Mesendoderm (in vitro differentiated cells): Measurements from ENCODE around the gene DISC1.

ENCODE experiments used
- DNase-seq: peaks from one replicate; pipeline ENCODE4 v3.0.0; 2013
- H2AK5ac ChIP-seq: 2 replicates; pipeline ENCODE4 v1.6.1; 2013; ENCODE audit warnings: low read length, inconsistent platforms
- H2BK120ac ChIP-seq: 2 replicates; pipeline ENCODE4 v1.6.1; 2013; ENCODE audit warnings: low read depth, mild to moderate bottlenecking, low read length, moderate library complexity, mixed read lengths
- H2BK15ac ChIP-seq: replicated peaks from 2 replicates; pipeline ENCODE4 v1.6.1; 2013; ENCODE audit warnings: low read depth, mild to moderate bottlenecking, moderate library complexity
- H2BK5ac ChIP-seq: 2 replicates; pipeline ENCODE4 v1.6.1; 2013; ENCODE audit warnings: low read length, inconsistent platforms
- H3K18ac ChIP-seq: 2 replicates; pipeline ENCODE4 v1.6.1; 2013; ENCODE audit warnings: mild to moderate bottlenecking, low read length, mixed read lengths
- H3K23ac ChIP-seq: one replicate; pipeline ENCODE4 v1.6.1; 2013; ENCODE audit warnings: low read length
- H3K27ac ChIP-seq: 2 replicates; pipeline ENCODE4 v1.5.1; 2013; ENCODE audit warnings: low read depth, mild to moderate bottlenecking, inconsistent platforms, low read length, moderate library complexity
- H3K27me3 ChIP-seq: 2 replicates; pipeline ENCODE4 v1.6.1; 2013; ENCODE audit warnings: low read length, control low read depth, mild to moderate bottlenecking, inconsistent platforms; ENCODE audit not compliant: insufficient read depth, poor library complexity
- H3K36me3 ChIP-seq: 2 replicates; pipeline ENCODE4 v1.6.1; 2013; ENCODE audit warnings: low read length, inconsistent platforms; ENCODE audit not compliant: control insufficient read depth, insufficient read depth
- H3K4ac ChIP-seq: one replicate; pipeline ENCODE4 v1.6.1; 2013; ENCODE audit warnings: low read depth, mild to moderate bottlenecking, low read length, moderate library complexity
- H3K4me1 ChIP-seq: 2 replicates; pipeline ENCODE4 v1.6.1; 2013; ENCODE audit warnings: low read depth, low read length, inconsistent platforms; ENCODE audit not compliant: control insufficient read depth
- H3K4me2 ChIP-seq: 2 replicates; pipeline ENCODE4 v1.6.1; 2013; ENCODE audit warnings: low read length
- H3K4me3 ChIP-seq: 2 replicates; pipeline ENCODE4 v1.5.1; 2013; ENCODE audit warnings: mild to moderate bottlenecking, low read length
- H3K56ac ChIP-seq: one replicate; pipeline ENCODE4 v1.6.1; 2013; ENCODE audit warnings: low read length
- H3K79me1 ChIP-seq: 2 replicates; pipeline ENCODE4 v1.6.1; 2013; ENCODE audit warnings: low read length, inconsistent platforms
- H3K79me2 ChIP-seq: 2 replicates; pipeline ENCODE4 v1.6.1; 2013; ENCODE audit warnings: mild to moderate bottlenecking, low read length; ENCODE audit not compliant: control insufficient read depth, insufficient read depth
- H3K9ac ChIP-seq: 2 replicates; pipeline ENCODE4 v1.6.1; 2013; ENCODE audit warnings: low read length, inconsistent platforms
- H4K5ac ChIP-seq: one replicate; pipeline ENCODE4 v1.6.1; 2013; ENCODE audit warnings: low read length
- H4K8ac ChIP-seq: one replicate; pipeline ENCODE4 v1.6.1; 2013; ENCODE audit warnings: low read depth, mild to moderate bottlenecking, control low read depth, low read length, moderate library complexity
- WGBS: extraction: QIAGEN DNeasy Blood & Tissue Kit; methylation state at CpG from one replicate; pipeline ENCODE4 v1.1.7; 2013; ENCODE audit warnings: low lambda C conversion rate, missing lambda C conversion rate; ENCODE audit not compliant: insufficient coverage; ENCODE audit errors: extremely low coverage; 5-methylcytosine and 5-hydroxymethylcytosine counted together

The DISC1 gene

DNA sequence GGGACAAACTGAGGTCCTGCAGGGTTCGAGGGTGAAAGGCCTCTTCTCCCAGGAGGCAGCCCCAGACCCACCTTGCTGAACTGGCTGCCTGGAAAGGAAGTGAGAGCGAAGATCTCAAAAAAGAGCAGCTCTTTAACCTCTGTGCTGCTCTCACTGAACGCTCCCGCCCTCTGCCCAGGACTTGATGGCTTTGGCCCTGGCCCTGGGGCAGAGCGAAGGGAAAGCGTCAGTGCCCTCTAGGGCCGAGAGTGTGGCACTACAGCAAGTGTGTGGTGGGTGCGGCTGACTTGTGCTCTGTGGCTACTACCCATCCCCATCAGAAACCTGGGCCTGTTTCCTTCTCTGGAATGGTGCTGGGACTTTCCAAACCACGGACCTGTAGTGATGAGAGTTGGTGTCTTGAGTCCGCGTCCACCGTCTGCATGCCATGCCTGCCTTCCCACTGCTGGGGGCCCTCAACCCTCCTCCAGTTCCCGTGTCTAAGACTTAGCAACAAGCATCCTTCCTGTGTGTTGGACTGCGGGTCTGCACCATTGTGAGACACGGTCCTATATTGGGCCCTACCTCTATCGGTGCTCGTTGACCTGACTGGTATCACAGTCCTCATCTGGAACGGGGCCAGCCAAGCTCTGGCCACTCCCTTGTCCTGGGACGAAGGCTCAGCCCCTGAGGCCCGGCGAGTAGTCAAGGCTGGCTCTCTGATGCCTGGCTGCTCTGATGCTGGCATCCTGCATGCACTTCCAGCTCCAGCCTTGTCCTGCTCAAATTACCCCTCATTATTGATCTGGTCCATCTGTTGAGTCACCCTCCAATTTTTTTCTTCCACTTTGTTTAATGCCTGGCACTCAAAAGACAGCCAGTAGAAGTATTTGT, 180.3 kb downstream of the DISC1 start:
- no peak overlapping the region for H4K5ac ChIP-seq
- no peak overlapping the region for H2AK5ac ChIP-seq
- H2BK5ac ChIP-seq, result no peak overlapping the region
- no CpG with 5 or more reads among the region's 21 CpGs for WGBS
- no peak overlapping the region for H3K18ac ChIP-seq
- H3K4me1 ChIP-seq, result no peaks in the 10 kb centered on the region
- H4K8ac ChIP-seq, result no peak overlapping the region
- H3K79me2 ChIP-seq, result no peaks in the 10 kb centered on the region
- H3K4ac ChIP-seq, result no peak overlapping the region
- H3K23ac ChIP-seq, result no peak overlapping the region
- no peak overlapping the region for H3K4me2 ChIP-seq
- H3K79me1 ChIP-seq, result no peaks in the 10 kb centered on the region
- H3K4me3 ChIP-seq, result no peak overlapping the region
- no peak overlapping the region for H2BK120ac ChIP-seq
- no peak overlapping the region for H3K27ac ChIP-seq
- H3K36me3 ChIP-seq, result no peaks in the 10 kb centered on the region
- H2BK15ac ChIP-seq, result no peak overlapping the region
- no peaks in the 10 kb centered on the region for H3K27me3 ChIP-seq
- peak; percentile 89 for DNase-seq
- H3K56ac ChIP-seq, result no peak overlapping the region
- no peak overlapping the region for H3K9ac ChIP-seq

- H4K8ac ChIP-seq, result no peak overlapping the region
- H2BK120ac ChIP-seq, result no peak overlapping the region
- H3K23ac ChIP-seq, result no peak overlapping the region
- H3K4me2 ChIP-seq, result no peak overlapping the region
- no peak overlapping the region for H3K4ac ChIP-seq
- no peaks in the 10 kb centered on the region for H3K4me1 ChIP-seq
- no peak overlapping the region for H2BK15ac ChIP-seq
- H3K27me3 ChIP-seq, result no peaks in the 10 kb centered on the region
- no peak overlapping the region for H3K56ac ChIP-seq
- H3K79me2 ChIP-seq, result no peaks in the 10 kb centered on the region
- H4K5ac ChIP-seq, result no peak overlapping the region
- no peaks in the 10 kb centered on the region for H3K36me3 ChIP-seq
- no peak overlapping the region for H3K27ac ChIP-seq
- H3K4me3 ChIP-seq, result no peak overlapping the region
- H3K79me1 ChIP-seq, result no peaks in the 10 kb centered on the region
- no peak overlapping the region for H2BK5ac ChIP-seq
- no peak overlapping the region for H2AK5ac ChIP-seq
- no peak overlapping the region for H3K18ac ChIP-seq
- no peak overlapping the region for H3K9ac ChIP-seq
- DNase-seq, result no peak
- WGBS, result no CpG with 5 or more reads among the region's 2 CpGs
Observed at GRCh38 chr1:231807541-231807940, 181.0 kb downstream of the DISC1 start.

GRCh38 chr1:231808116-231808515, 181.5 kb downstream of the DISC1 start:
- H2BK120ac ChIP-seq, result no peak overlapping the region
- H3K4me3 ChIP-seq, result no peak overlapping the region
- H4K8ac ChIP-seq, result no peak overlapping the region

GRCh38 chr1:231808990-231809389, 182.4 kb downstream of the DISC1 start:
- H3K4me3 ChIP-seq, result no peak overlapping the region
- H3K4me1 ChIP-seq, result no peaks in the 10 kb centered on the region
- H3K36me3 ChIP-seq, result no peaks in the 10 kb centered on the region
- H3K79me1 ChIP-seq, result no peaks in the 10 kb centered on the region
- no peak overlapping the region for H2BK5ac ChIP-seq
- H3K9ac ChIP-seq, result no peak overlapping the region
- no peak overlapping the region for H3K23ac ChIP-seq
- no peak overlapping the region for H3K4ac ChIP-seq
- no peak overlapping the region for H2AK5ac ChIP-seq
- H3K18ac ChIP-seq, result no peak overlapping the region
- H4K8ac ChIP-seq, result no peak overlapping the region
- DNase-seq, result peak; percentile 74
- WGBS, result no CpG with 5 or more reads among the region's 2 CpGs
- no peaks in the 10 kb centered on the region for H3K27me3 ChIP-seq
- H3K79me2 ChIP-seq, result no peaks in the 10 kb centered on the region
- H3K56ac ChIP-seq, result no peak overlapping the region
- no peak overlapping the region for H4K5ac ChIP-seq
- H3K27ac ChIP-seq, result no peak overlapping the region
- H3K4me2 ChIP-seq, result no peak overlapping the region
- H2BK15ac ChIP-seq, result no peak overlapping the region
- H2BK120ac ChIP-seq, result no peak overlapping the region

More at GRCh38 chr1:231808116-231808515, 181.5 kb downstream of the DISC1 start:
- no peak overlapping the region for H2BK15ac ChIP-seq
- H3K27me3 ChIP-seq, result no peaks in the 10 kb centered on the region
- peak overlapping the region; percentile 41 for H2AK5ac ChIP-seq
- H3K79me1 ChIP-seq, result no peaks in the 10 kb centered on the region
- no peak overlapping the region for H4K5ac ChIP-seq
- no peak overlapping the region for H3K23ac ChIP-seq
- no peaks in the 10 kb centered on the region for H3K36me3 ChIP-seq
- no peak overlapping the region for H3K27ac ChIP-seq
- no peaks in the 10 kb centered on the region for H3K4me1 ChIP-seq
- no peak overlapping the region for H3K9ac ChIP-seq
- no peak overlapping the region for H3K4me2 ChIP-seq
- peak overlapping the region; percentile 36 for H3K56ac ChIP-seq
- no peak for DNase-seq
- no CpG with 5 or more reads among the region's 3 CpGs for WGBS
- H2BK5ac ChIP-seq, result no peak overlapping the region
- H3K18ac ChIP-seq, result no peak overlapping the region
- no peak overlapping the region for H3K4ac ChIP-seq
- no peaks in the 10 kb centered on the region for H3K79me2 ChIP-seq

GRCh38 chr1:231810415-231810814, 183.8 kb downstream of the DISC1 start:
- Histone ChIP-seq H4K8ac (no peak overlapping the region), H3K27me3 (no peaks in the 10 kb centered on the region), H2BK5ac (no peak overlapping the region), H3K79me1 (no peaks in the 10 kb centered on the region), H3K79me2 (no peaks in the 10 kb centered on the region), H3K27ac (no peak overlapping the region), H3K56ac (no peak overlapping the region), H3K9ac (no peak overlapping the region), H4K5ac (no peak overlapping the region), H2AK5ac (no peak overlapping the region), H3K4me1 (no peaks in the 10 kb centered on the region), H2BK120ac (no peak overlapping the region), H3K18ac (no peak overlapping the region), H3K4ac (no peak overlapping the region), H3K36me3 (no peaks in the 10 kb centered on the region), H2BK15ac (no peak overlapping the region), H3K4me3 (no peak overlapping the region), H3K23ac (no peak overlapping the region), H3K4me2 (no peak overlapping the region)
- no peak for DNase-seq
- WGBS, result no CpG with 5 or more reads among the region's 6 CpGs

DNA sequence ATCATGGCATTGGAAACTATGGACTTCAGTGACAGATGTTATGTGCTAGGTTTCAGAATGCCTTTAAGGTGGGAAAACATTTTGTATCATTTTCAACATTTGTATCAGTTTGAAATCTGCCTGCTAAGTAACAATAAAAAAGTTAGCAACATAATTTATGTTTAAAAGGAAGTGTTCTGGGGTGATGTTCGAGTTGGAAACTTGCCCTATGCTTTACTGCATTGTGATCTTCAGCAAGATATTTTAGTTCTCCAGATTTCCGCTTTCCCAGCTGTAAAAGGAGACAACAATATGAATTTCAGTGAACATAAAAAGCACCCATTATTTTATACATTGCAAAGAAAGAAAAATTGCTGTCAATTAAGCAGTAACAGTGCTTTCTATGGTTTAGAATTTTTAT, 187.4 kb downstream of the DISC1 start:
- Histone ChIP-seq H3K79me2 (no peaks in the 10 kb centered on the region), H3K9ac (no peak overlapping the region), H3K4me1 (no peaks in the 10 kb centered on the region), H3K79me1 (no peaks in the 10 kb centered on the region), H3K4me2 (no peak overlapping the region), H3K36me3 (no peaks in the 10 kb centered on the region), H2AK5ac (no peak overlapping the region), H4K5ac (no peak overlapping the region), H3K4ac (no peak overlapping the region), H2BK120ac (no peak overlapping the region), H4K8ac (no peak overlapping the region), H2BK5ac (no peak overlapping the region), H3K23ac (no peak overlapping the region), H3K4me3 (no peak overlapping the region), H3K18ac (no peak overlapping the region), H3K56ac (no peak overlapping the region), H3K27me3 (no peaks in the 10 kb centered on the region), H2BK15ac (no peak overlapping the region), H3K27ac (no peak overlapping the region)
- no CpG with 5 or more reads among the region's 2 CpGs for WGBS
- no peak for DNase-seq
